ENCODE data around the gene DES. TPM values are rescaled to one million over a fixed set of nuclear protein-coding genes. Genes with fewer than 3 reads are reported as not detected.
A peak's percentile ranks its signal among the peaks of the same experiment; 100 is the strongest.
"Not testable (repeated sequence)": the region's sequence is repeated elsewhere in the genome, so short reads cannot be mapped to it uniquely, and the experiment has no call there.

The DES gene
- total RNA-seq, 1 donor from 2014 or later = 15,954 TPM

- Histone ChIP-seq H3K27me3 (ENCODE audit: low read depth) (peaks cover 17% of the 10 kb centered on the region), H3K4me3 (peak overlapping the region; percentile 51), H3K9me3 (replicated peaks) (no peaks in the 10 kb centered on the region), H3K36me3 (no peaks in the 10 kb centered on the region), H3K27ac (replicated peaks) (peak overlapping the region; percentile 96), H3K4me1 (peaks cover 65% of the 10 kb centered on the region)
- intact Hi-C loops (cut with micrococcal nuclease) = no loop called here
- DNase-seq = no peak
- no peak for TF ChIP-seq CTCF (IDR thresholded peaks at IDR 0.05; ENCODE audit: borderline replicate concordance)
Observed at GRCh38 chr2:219405958-219406860, 12.0 kb upstream of the DES start.

- peak; percentile 72 for DNase-seq
- Histone ChIP-seq H3K36me3 (no peaks in the 10 kb centered on the region), H3K4me3 (no peak overlapping the region), H3K27ac (replicated peaks) (peak overlapping the region; percentile 96), H3K4me1 (peaks cover 65% of the 10 kb centered on the region), H3K27me3 (ENCODE audit: low read depth) (peaks cover 23% of the 10 kb centered on the region), H3K9me3 (replicated peaks) (peaks cover 4% of the 10 kb centered on the region)
- intact Hi-C loops (cut with micrococcal nuclease) = no loop called here
- no peak for TF ChIP-seq CTCF (IDR thresholded peaks at IDR 0.05; ENCODE audit: borderline replicate concordance)
Observed at GRCh38 chr2:219406861-219407230, 11.3 kb upstream of the DES start.

- intact Hi-C loops (cut with micrococcal nuclease) = not testable (repeated sequence)
Observed at GRCh38 chr2:219407343-219407742, 10.8 kb upstream of the DES start.

DNA sequence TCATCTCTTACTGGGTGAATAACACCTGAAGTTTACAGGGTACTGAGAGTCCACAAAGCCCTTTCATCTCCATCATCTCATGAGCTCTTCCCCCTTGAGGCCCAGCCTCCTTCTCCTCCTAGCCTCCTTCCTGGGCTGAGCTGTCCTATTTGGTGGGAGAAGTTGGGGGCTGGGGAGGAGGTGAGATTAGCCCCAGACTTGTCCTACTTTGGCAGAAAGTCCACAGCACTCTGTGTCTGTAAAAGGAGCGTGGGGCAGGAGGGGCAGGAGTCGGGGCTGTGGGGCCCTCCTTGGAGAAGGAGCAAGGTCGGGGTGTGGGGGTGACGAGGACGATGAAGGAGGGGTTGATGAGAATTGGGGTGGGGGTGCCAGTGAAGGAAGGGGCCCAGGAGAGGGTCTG is 10.0 kb upstream of the DES start:
- Histone ChIP-seq H3K9me3 (replicated peaks) (peaks cover 16% of the 10 kb centered on the region), H3K4me3 (no peak overlapping the region), H3K27me3 (ENCODE audit: low read depth) (peaks cover 34% of the 10 kb centered on the region), H3K27ac (replicated peaks) (peak overlapping the region; percentile 96), H3K36me3 (no peaks in the 10 kb centered on the region), H3K4me1 (peaks cover 58% of the 10 kb centered on the region)
- no peak for TF ChIP-seq CTCF (IDR thresholded peaks at IDR 0.05; ENCODE audit: borderline replicate concordance)
- DNase-seq = no peak
- intact Hi-C loops (cut with micrococcal nuclease) = no loop called here

More at GRCh38 chr2:219407343-219407742, 10.8 kb upstream of the DES start:
- Histone ChIP-seq H3K4me1 (peaks cover 65% of the 10 kb centered on the region), H3K27me3 (ENCODE audit: low read depth) (peaks cover 28% of the 10 kb centered on the region), H3K27ac (replicated peaks) (peak overlapping the region; percentile 96)
- H3K36me3 ChIP-seq; DNase-seq; H3K4me3 ChIP-seq; H3K9me3 ChIP-seq (replicated peaks): not testable (repeated sequence)

- Histone ChIP-seq H3K36me3 (no peaks in the 10 kb centered on the region), H3K9me3 (replicated peaks) (peaks cover 16% of the 10 kb centered on the region), H3K4me3 (no peak overlapping the region), H3K27ac (replicated peaks) (peak overlapping the region; percentile 96), H3K27me3 (ENCODE audit: low read depth) (peaks cover 38% of the 10 kb centered on the region), H3K4me1 (peaks cover 54% of the 10 kb centered on the region)
- intact Hi-C loops (cut with micrococcal nuclease) = no loop called here
- DNase-seq = no peak
- no peak for TF ChIP-seq CTCF (IDR thresholded peaks at IDR 0.05; ENCODE audit: borderline replicate concordance)
Observed at GRCh38 chr2:219408631-219409030, 9.5 kb upstream of the DES start.

DNA sequence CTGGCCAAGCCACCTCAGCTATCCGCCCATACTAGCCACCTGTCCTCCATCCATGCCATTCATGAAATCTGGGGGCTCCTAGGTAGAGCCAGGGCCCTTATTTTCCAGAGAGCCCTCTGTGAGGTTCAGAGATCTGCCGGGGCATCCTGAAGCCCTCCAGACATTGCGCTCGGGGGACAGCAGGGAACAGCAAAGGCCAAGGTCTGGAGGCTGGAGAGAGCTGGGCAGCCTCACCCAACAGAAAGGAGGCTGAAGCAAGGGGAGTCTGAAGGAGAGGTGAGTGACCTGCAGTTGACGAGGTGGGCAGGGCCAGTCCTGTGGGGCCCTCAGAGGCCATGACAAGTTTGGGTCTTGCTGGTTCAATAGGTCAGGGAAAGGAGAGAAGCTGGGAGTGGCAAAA is 8.6 kb upstream of the DES start:
- no peak for DNase-seq
- Histone ChIP-seq H3K9me3 (replicated peaks) (peaks cover 16% of the 10 kb centered on the region), H3K4me3 (no peak overlapping the region), H3K4me1 (peaks cover 46% of the 10 kb centered on the region), H3K27me3 (ENCODE audit: low read depth) (peaks cover 34% of the 10 kb centered on the region), H3K36me3 (no peaks in the 10 kb centered on the region), H3K27ac (replicated peaks) (peak overlapping the region; percentile 96)
- intact Hi-C loops (cut with micrococcal nuclease) = no loop called here
- TF ChIP-seq CTCF (IDR thresholded peaks at IDR 0.05; ENCODE audit: borderline replicate concordance) = no peak
